ENCODE results near the gene IZUMO4.
"Not testable (repeated sequence)": the region's sequence is repeated elsewhere in the genome, so short reads cannot be mapped to it uniquely, and the experiment has no call there.

Gene IZUMO4

GRCh38 chr19:2117215-2117960 lies 20.7 kb downstream of the IZUMO4 start:
- Mint-ChIP-seq H3K4me3 (no peak overlapping the region), H3K27me3 (no peaks in the 10 kb centered on the region), H3K27ac (no peak overlapping the region), H3K36me3 (ENCODE audit: low read depth) (peaks cover 94% of the 10 kb centered on the region), H3K9me3 (no peaks in the 10 kb centered on the region), H3K4me1 (ENCODE audit: low read depth) (peaks cover 4% of the 10 kb centered on the region)
- no peak for DNase-seq

GRCh38 chr19:2118438-2118837 lies 21.7 kb downstream of the IZUMO4 start:
- no peak for DNase-seq
- H3K27me3 Mint-ChIP-seq, result no peaks in the 10 kb centered on the region
- no peak overlapping the region for H3K27ac Mint-ChIP-seq
- H3K9me3 Mint-ChIP-seq, result no peaks in the 10 kb centered on the region
- peaks cover 3% of the 10 kb centered on the region for H3K4me1 Mint-ChIP-seq (ENCODE audit: low read depth)
- H3K36me3 Mint-ChIP-seq (ENCODE audit: low read depth), result peaks cover 96% of the 10 kb centered on the region
- H3K4me3 Mint-ChIP-seq, result no peak overlapping the region

GRCh38 chr19:2119921-2120785 lies 23.4 kb downstream of the IZUMO4 start:
- Mint-ChIP-seq H3K27ac (peak overlapping the region; percentile 26), H3K4me1 (ENCODE audit: low read depth) (no peaks in the 10 kb centered on the region), H3K9me3 (no peaks in the 10 kb centered on the region)

GRCh38 chr19:2120821-2121220 lies 24.1 kb downstream of the IZUMO4 start:
- Mint-ChIP-seq H3K27me3 (no peaks in the 10 kb centered on the region), H3K4me3 (no peak overlapping the region), H3K27ac (no peak overlapping the region), H3K36me3 (ENCODE audit: low read depth) (peaks cover 93% of the 10 kb centered on the region), H3K4me1 (ENCODE audit: low read depth) (no peaks in the 10 kb centered on the region), H3K9me3 (no peaks in the 10 kb centered on the region)
- DNase-seq, result no peak

More at GRCh38 chr19:2119921-2120785, 23.4 kb downstream of the IZUMO4 start:
- Mint-ChIP-seq H3K36me3 (ENCODE audit: low read depth) (peaks cover 94% of the 10 kb centered on the region), H3K4me3 (no peak overlapping the region), H3K27me3 (no peaks in the 10 kb centered on the region)
- no peak for DNase-seq

- Mint-ChIP-seq H3K4me1 (ENCODE audit: low read depth) (no peaks in the 10 kb centered on the region), H3K9me3 (no peaks in the 10 kb centered on the region), H3K4me3 (no peak overlapping the region), H3K27me3 (no peaks in the 10 kb centered on the region), H3K36me3 (ENCODE audit: low read depth) (peaks cover 92% of the 10 kb centered on the region), H3K27ac (no peak overlapping the region)
- no peak for DNase-seq
These were observed 24.8 kb downstream of the IZUMO4 start for GRCh38 chr19:2121416-2122051.

- Mint-ChIP-seq H3K4me3 (no peak overlapping the region), H3K27ac (no peak overlapping the region), H3K9me3 (no peaks in the 10 kb centered on the region), H3K4me1 (ENCODE audit: low read depth) (no peaks in the 10 kb centered on the region), H3K27me3 (no peaks in the 10 kb centered on the region), H3K36me3 (ENCODE audit: low read depth) (peaks cover 92% of the 10 kb centered on the region)
- no peak for DNase-seq
These were observed 25.5 kb downstream of the IZUMO4 start for GRCh38 chr19:2122251-2122650.

- Mint-ChIP-seq H3K36me3 (ENCODE audit: low read depth) (peaks cover 92% of the 10 kb centered on the region), H3K27ac (no peak overlapping the region), H3K27me3 (no peaks in the 10 kb centered on the region), H3K4me1 (ENCODE audit: low read depth) (no peaks in the 10 kb centered on the region), H3K9me3 (no peaks in the 10 kb centered on the region), H3K4me3 (no peak overlapping the region)
- DNase-seq, result no peak
These were observed 26.3 kb downstream of the IZUMO4 start for GRCh38 chr19:2122982-2123381.

GRCh38 chr19:2123682-2124387 lies 27.1 kb downstream of the IZUMO4 start:
- Mint-ChIP-seq H3K4me3 (no peak overlapping the region), H3K9me3 (no peaks in the 10 kb centered on the region), H3K36me3 (ENCODE audit: low read depth) (peaks cover 85% of the 10 kb centered on the region), H3K27ac (no peak overlapping the region), H3K27me3 (no peaks in the 10 kb centered on the region), H3K4me1 (ENCODE audit: low read depth) (no peaks in the 10 kb centered on the region)
- DNase-seq, result no peak

GRCh38 chr19:2126879-2127518 lies 30.3 kb downstream of the IZUMO4 start:
- Mint-ChIP-seq H3K27ac (no peak overlapping the region), H3K36me3 (ENCODE audit: low read depth) (peaks cover 82% of the 10 kb centered on the region), H3K4me3 (no peak overlapping the region), H3K4me1 (ENCODE audit: low read depth) (no peaks in the 10 kb centered on the region), H3K27me3 (no peaks in the 10 kb centered on the region), H3K9me3 (no peaks in the 10 kb centered on the region)
- DNase-seq, result no peak

GRCh38 chr19:2127758-2128157 lies 31.0 kb downstream of the IZUMO4 start:
- H3K27ac Mint-ChIP-seq, result no peak overlapping the region
- no peak overlapping the region for H3K4me3 Mint-ChIP-seq
- DNase-seq, result no peak
- H3K27me3 Mint-ChIP-seq, result no peaks in the 10 kb centered on the region
- H3K4me1 Mint-ChIP-seq (ENCODE audit: low read depth), result no peaks in the 10 kb centered on the region
- no peaks in the 10 kb centered on the region for H3K9me3 Mint-ChIP-seq
- peaks cover 82% of the 10 kb centered on the region for H3K36me3 Mint-ChIP-seq (ENCODE audit: low read depth)

GRCh38 chr19:2128252-2128651 lies 31.5 kb downstream of the IZUMO4 start:
- H3K36me3 Mint-ChIP-seq (ENCODE audit: low read depth), result peaks cover 82% of the 10 kb centered on the region
- not testable (repeated sequence) for H3K4me3 Mint-ChIP-seq; DNase-seq; H3K27me3 Mint-ChIP-seq; H3K9me3 Mint-ChIP-seq; H3K27ac Mint-ChIP-seq; H3K4me1 Mint-ChIP-seq (ENCODE audit: low read depth)

- Mint-ChIP-seq H3K27me3 (no peaks in the 10 kb centered on the region), H3K4me3 (no peak overlapping the region), H3K36me3 (ENCODE audit: low read depth) (peaks cover 78% of the 10 kb centered on the region), H3K27ac (no peak overlapping the region), H3K4me1 (ENCODE audit: low read depth) (no peaks in the 10 kb centered on the region), H3K9me3 (no peaks in the 10 kb centered on the region)
- no peak for DNase-seq
These were observed 32.3 kb downstream of the IZUMO4 start for GRCh38 chr19:2129022-2129421.

GRCh38 chr19:2129486-2129885 lies 32.8 kb downstream of the IZUMO4 start:
- no peaks in the 10 kb centered on the region for H3K4me1 Mint-ChIP-seq (ENCODE audit: low read depth)
- peaks cover 75% of the 10 kb centered on the region for H3K36me3 Mint-ChIP-seq (ENCODE audit: low read depth)
- no peaks in the 10 kb centered on the region for H3K27me3 Mint-ChIP-seq
- H3K4me3 Mint-ChIP-seq, result no peak overlapping the region
- DNase-seq, result no peak
- no peak overlapping the region for H3K27ac Mint-ChIP-seq
- H3K9me3 Mint-ChIP-seq, result no peaks in the 10 kb centered on the region
